Measurements from ENCODE around the gene CTDSPL. TPM values are rescaled to one million over a fixed set of nuclear protein-coding genes. Genes with fewer than 3 reads are reported as not detected.

The CTDSPL gene
- polyA plus RNA-seq, 1 donor, result 23.3 TPM

- WGBS (ENCODE audit: insufficient coverage, low lambda C conversion rate), result no CpG with 5 or more reads among the region's 2 CpGs
- Histone ChIP-seq H3K4me1 (ENCODE audit: control insufficient read depth, insufficient read depth, low read length) (peaks cover 38% of the 10 kb centered on the region), H3K9me3 (ENCODE audit: control insufficient read depth, low read depth, low read length) (no peaks in the 10 kb centered on the region), H3K4me3 (ENCODE audit: low read length) (no peak overlapping the region), H3K36me3 (ENCODE audit: control insufficient read depth, insufficient read depth, low read length) (peaks cover 5% of the 10 kb centered on the region), H3K27ac (ENCODE audit: low read length) (no peak overlapping the region), H3K27me3 (ENCODE audit: control insufficient read depth, insufficient read depth, low read length) (no peaks in the 10 kb centered on the region)
- no peak for DNase-seq
Measured at GRCh38 chr3:37946531-37946889, 84.8 kb downstream of the CTDSPL start.

DNA sequence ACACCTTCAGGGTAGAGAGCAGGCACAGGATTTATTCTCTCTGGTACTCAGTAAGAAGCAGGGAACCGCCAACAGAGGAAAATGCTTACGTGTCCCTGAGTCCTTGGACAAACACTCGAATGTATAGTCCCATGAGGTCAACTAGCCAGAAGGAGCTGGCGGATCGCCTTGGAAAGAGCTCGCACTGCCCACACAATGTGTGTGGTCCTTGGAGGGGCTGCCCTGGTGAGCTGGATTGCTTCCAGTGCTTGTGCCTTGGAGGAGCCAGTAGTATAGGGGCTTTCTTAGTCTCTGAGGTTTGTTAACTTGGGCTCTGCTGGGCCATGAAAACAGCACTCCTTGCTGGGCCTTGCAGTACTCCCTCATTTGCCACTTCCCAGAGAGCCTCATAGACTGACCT lies 88.2 kb downstream of the CTDSPL start:
- Histone ChIP-seq H3K9me3 (ENCODE audit: control insufficient read depth, low read depth, low read length) (no peaks in the 10 kb centered on the region), H3K4me3 (ENCODE audit: low read length) (no peak overlapping the region), H3K4me1 (ENCODE audit: control insufficient read depth, insufficient read depth, low read length) (peaks cover 19% of the 10 kb centered on the region), H3K36me3 (ENCODE audit: control insufficient read depth, insufficient read depth, low read length) (peaks cover 8% of the 10 kb centered on the region), H3K27ac (ENCODE audit: low read length) (no peak overlapping the region), H3K27me3 (ENCODE audit: control insufficient read depth, insufficient read depth, low read length) (no peaks in the 10 kb centered on the region)
- peak in 1 of 2 donors; percentile 14 for DNase-seq
- WGBS (ENCODE audit: insufficient coverage, low lambda C conversion rate), result no CpG with 5 or more reads among the region's 6 CpGs

DNA sequence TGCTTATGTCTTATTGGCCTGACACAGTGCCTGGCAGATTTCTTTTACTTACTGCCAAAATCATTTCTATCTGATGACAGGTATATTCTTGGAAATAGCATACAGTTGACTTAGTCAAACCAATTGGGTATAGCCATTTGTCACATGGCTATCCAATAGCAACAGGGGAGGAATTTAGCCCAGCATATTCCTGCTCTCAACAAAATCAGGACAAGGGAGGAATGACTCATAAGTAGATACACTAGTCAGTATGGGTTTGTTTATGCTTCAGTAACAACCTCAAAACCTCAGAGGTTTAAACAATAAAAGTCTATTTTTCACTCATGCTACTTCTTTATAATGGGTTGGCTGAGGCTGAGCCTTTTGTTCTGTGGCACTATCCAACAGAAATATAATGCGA lies 90.9 kb downstream of the CTDSPL start:
- 100% methylated on average over 1 of the region's 1 CpG for WGBS (ENCODE audit: insufficient coverage, low lambda C conversion rate)
- DNase-seq, result no peak
- no peaks in the 10 kb centered on the region for H3K27me3 ChIP-seq (ENCODE audit: control insufficient read depth, insufficient read depth, low read length)
- H3K9me3 ChIP-seq (ENCODE audit: control insufficient read depth, low read depth, low read length), result no peaks in the 10 kb centered on the region
- no peak overlapping the region for H3K4me3 ChIP-seq (ENCODE audit: low read length)
- H3K27ac ChIP-seq (ENCODE audit: low read length), result no peak overlapping the region
- H3K4me1 ChIP-seq (ENCODE audit: control insufficient read depth, insufficient read depth, low read length), result peaks cover 8% of the 10 kb centered on the region
- peaks cover 11% of the 10 kb centered on the region for H3K36me3 ChIP-seq (ENCODE audit: control insufficient read depth, insufficient read depth, low read length)

GRCh38 chr3:37953226-37953625 lies 91.5 kb downstream of the CTDSPL start:
- no peak overlapping the region for H3K4me3 ChIP-seq (ENCODE audit: low read length)
- no peak overlapping the region for H3K27ac ChIP-seq (ENCODE audit: low read length)
- H3K4me1 ChIP-seq (ENCODE audit: control insufficient read depth, insufficient read depth, low read length), result peaks cover 8% of the 10 kb centered on the region
- WGBS (ENCODE audit: insufficient coverage, low lambda C conversion rate), result no CpG with 5 or more reads among the region's 2 CpGs
- H3K9me3 ChIP-seq (ENCODE audit: control insufficient read depth, low read depth, low read length), result no peaks in the 10 kb centered on the region
- DNase-seq, result no peak
- H3K27me3 ChIP-seq (ENCODE audit: control insufficient read depth, insufficient read depth, low read length), result no peaks in the 10 kb centered on the region
- peaks cover 11% of the 10 kb centered on the region for H3K36me3 ChIP-seq (ENCODE audit: control insufficient read depth, insufficient read depth, low read length)

- no peak overlapping the region for H3K27ac ChIP-seq (ENCODE audit: low read length)
- H3K9me3 ChIP-seq (ENCODE audit: control insufficient read depth, low read depth, low read length), result no peaks in the 10 kb centered on the region
- 88% methylated on average over 1 of the region's 5 CpGs for WGBS (ENCODE audit: insufficient coverage, low lambda C conversion rate)
- H3K4me1 ChIP-seq (ENCODE audit: control insufficient read depth, insufficient read depth, low read length), result peaks cover 8% of the 10 kb centered on the region
- no peak overlapping the region for H3K4me3 ChIP-seq (ENCODE audit: low read length)
- H3K36me3 ChIP-seq (ENCODE audit: control insufficient read depth, insufficient read depth, low read length), result peaks cover 11% of the 10 kb centered on the region
- DNase-seq, result no peak
- H3K27me3 ChIP-seq (ENCODE audit: control insufficient read depth, insufficient read depth, low read length), result no peaks in the 10 kb centered on the region
Measured at GRCh38 chr3:37953707-37954394, 92.2 kb downstream of the CTDSPL start.

DNA sequence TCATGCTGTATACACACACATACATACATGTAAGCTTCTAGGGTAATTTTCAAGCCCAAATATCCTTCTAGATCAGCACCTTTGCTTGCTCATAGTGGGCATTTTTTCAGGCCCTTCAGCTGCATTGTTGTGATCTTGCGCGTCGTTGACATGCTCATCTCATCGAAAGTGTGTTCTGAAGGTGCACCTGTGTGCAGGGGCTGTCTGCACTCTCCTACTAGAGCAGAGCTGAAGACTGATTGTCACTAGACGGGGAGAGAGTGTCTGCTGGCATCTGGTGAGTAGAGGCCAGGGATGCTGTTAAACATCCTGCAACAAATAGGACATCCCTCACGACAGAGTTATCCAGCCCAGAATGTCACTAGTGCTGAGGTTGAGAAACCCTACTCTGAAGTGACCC lies 93.2 kb downstream of the CTDSPL start:
- Histone ChIP-seq H3K4me3 (ENCODE audit: low read length) (no peak overlapping the region), H3K36me3 (ENCODE audit: control insufficient read depth, insufficient read depth, low read length) (peaks cover 8% of the 10 kb centered on the region), H3K4me1 (ENCODE audit: control insufficient read depth, insufficient read depth, low read length) (peaks cover 8% of the 10 kb centered on the region), H3K9me3 (ENCODE audit: control insufficient read depth, low read depth, low read length) (no peaks in the 10 kb centered on the region), H3K27me3 (ENCODE audit: control insufficient read depth, insufficient read depth, low read length) (no peaks in the 10 kb centered on the region), H3K27ac (ENCODE audit: low read length) (no peak overlapping the region)
- no CpG with 5 or more reads among the region's 6 CpGs for WGBS (ENCODE audit: insufficient coverage, low lambda C conversion rate)
- DNase-seq, result no peak

- Histone ChIP-seq H3K27ac (ENCODE audit: low read length) (no peak overlapping the region), H3K9me3 (ENCODE audit: control insufficient read depth, low read depth, low read length) (no peaks in the 10 kb centered on the region), H3K4me3 (ENCODE audit: low read length) (no peak overlapping the region), H3K36me3 (ENCODE audit: control insufficient read depth, insufficient read depth, low read length) (peaks cover 7% of the 10 kb centered on the region), H3K4me1 (ENCODE audit: control insufficient read depth, insufficient read depth, low read length) (peaks cover 8% of the 10 kb centered on the region), H3K27me3 (ENCODE audit: control insufficient read depth, insufficient read depth, low read length) (no peaks in the 10 kb centered on the region)
- WGBS (ENCODE audit: insufficient coverage, low lambda C conversion rate), result 75% methylated on average over 1 of the region's 3 CpGs
- DNase-seq, result no peak
Measured at GRCh38 chr3:37955918-37956707, 94.4 kb downstream of the CTDSPL start.

- H3K4me3 ChIP-seq (ENCODE audit: low read length), result no peak overlapping the region
- no peaks in the 10 kb centered on the region for H3K27me3 ChIP-seq (ENCODE audit: control insufficient read depth, insufficient read depth, low read length)
- peaks cover 7% of the 10 kb centered on the region for H3K36me3 ChIP-seq (ENCODE audit: control insufficient read depth, insufficient read depth, low read length)
- H3K9me3 ChIP-seq (ENCODE audit: control insufficient read depth, low read depth, low read length), result no peaks in the 10 kb centered on the region
- H3K4me1 ChIP-seq (ENCODE audit: control insufficient read depth, insufficient read depth, low read length), result peaks cover 14% of the 10 kb centered on the region
- peak overlapping the region; percentile 19 for H3K27ac ChIP-seq (ENCODE audit: low read length)
- WGBS (ENCODE audit: insufficient coverage, low lambda C conversion rate), result 20% methylated on average over 1 of the region's 2 CpGs
- no peak for DNase-seq
Measured at GRCh38 chr3:37956723-37957538, 95.3 kb downstream of the CTDSPL start.

DNA sequence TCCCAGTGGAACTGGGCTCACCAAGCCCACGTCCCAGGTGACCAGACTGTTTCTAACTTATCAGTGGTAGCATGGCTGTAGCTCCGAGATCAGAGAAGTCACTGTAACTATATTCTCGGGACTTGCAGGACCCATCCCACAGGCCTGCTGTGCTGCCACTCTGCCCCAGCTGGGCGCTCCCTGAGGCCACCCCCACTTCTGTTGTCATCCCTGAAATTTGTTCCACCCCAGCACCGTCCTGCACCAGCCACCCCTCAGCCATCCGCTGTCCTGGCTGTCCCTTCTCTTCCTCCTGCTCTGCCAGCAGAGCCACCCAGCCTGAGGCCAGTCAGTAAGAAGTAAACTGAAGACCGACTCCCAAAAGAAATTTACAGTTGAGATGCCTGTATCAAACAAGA lies 95.9 kb downstream of the CTDSPL start:
- peaks cover 17% of the 10 kb centered on the region for H3K4me1 ChIP-seq (ENCODE audit: control insufficient read depth, insufficient read depth, low read length)

DNA sequence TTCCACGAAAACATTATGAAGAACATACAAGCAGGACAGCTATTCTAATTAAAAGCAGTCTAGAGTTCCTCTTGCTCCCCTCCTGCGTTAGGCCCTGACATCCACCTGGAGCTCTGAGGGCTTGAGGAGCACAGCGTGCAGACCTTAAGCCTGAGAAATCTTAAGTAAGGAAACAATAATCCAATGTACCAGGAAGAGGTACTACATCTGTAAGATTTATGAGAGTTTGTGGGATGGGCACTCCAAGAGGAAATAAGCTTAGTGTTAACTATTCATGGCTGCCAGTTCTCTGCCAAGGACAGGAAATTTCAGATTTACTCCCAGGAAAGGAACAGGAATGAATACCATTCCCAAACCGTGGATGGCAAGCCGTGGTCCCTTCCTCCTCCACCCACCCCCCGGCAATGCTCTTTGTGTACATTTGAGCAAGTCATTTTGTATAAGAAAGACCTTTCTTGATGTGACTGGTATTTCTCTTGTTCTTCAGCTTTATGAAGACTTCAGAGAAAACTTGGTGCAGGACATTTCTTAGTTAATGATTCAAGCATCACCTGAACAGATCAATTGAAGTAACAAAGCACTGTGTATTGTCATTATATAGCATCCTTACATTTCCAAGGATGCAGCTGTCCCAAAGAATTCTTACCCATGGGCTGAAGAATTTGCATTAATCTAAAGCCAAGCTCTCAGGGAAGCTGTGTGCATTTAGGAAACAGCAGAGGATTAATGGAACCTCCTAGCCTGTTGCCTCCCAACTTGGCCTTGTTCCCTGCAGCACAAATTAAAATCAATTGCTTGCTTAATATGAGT lies 100.1 kb downstream of the CTDSPL start:
- peaks cover 38% of the 10 kb centered on the region for H3K4me1 ChIP-seq (ENCODE audit: control insufficient read depth, insufficient read depth, low read length)
- no peaks in the 10 kb centered on the region for H3K27me3 ChIP-seq (ENCODE audit: control insufficient read depth, insufficient read depth, low read length)
- peak overlapping the region; percentile 21 for H3K27ac ChIP-seq (ENCODE audit: low read length)
- no CpG with 5 or more reads among the region's 6 CpGs for WGBS (ENCODE audit: insufficient coverage, low lambda C conversion rate)
- peak in 1 of 2 donors; percentile 47 for DNase-seq
- H3K9me3 ChIP-seq (ENCODE audit: control insufficient read depth, low read depth, low read length), result no peaks in the 10 kb centered on the region
- H3K4me3 ChIP-seq (ENCODE audit: low read length), result no peak overlapping the region
- H3K36me3 ChIP-seq (ENCODE audit: control insufficient read depth, insufficient read depth, low read length), result peaks cover 2% of the 10 kb centered on the region

More for the DNA sequence above, 95.9 kb downstream of the CTDSPL start:
- no peaks in the 10 kb centered on the region for H3K27me3 ChIP-seq (ENCODE audit: control insufficient read depth, insufficient read depth, low read length)
- H3K36me3 ChIP-seq (ENCODE audit: control insufficient read depth, insufficient read depth, low read length), result peaks cover 7% of the 10 kb centered on the region
- no peak for DNase-seq
- peak overlapping the region; percentile 19 for H3K27ac ChIP-seq (ENCODE audit: low read length)
- 100% methylated on average over 1 of the region's 7 CpGs for WGBS (ENCODE audit: insufficient coverage, low lambda C conversion rate)
- no peak overlapping the region for H3K4me3 ChIP-seq (ENCODE audit: low read length)
- no peaks in the 10 kb centered on the region for H3K9me3 ChIP-seq (ENCODE audit: control insufficient read depth, low read depth, low read length)

All from large intestine (tissue), 3 donors.